Measurements from ENCODE around the gene CYTH1.

The CYTH1 gene

DNA sequence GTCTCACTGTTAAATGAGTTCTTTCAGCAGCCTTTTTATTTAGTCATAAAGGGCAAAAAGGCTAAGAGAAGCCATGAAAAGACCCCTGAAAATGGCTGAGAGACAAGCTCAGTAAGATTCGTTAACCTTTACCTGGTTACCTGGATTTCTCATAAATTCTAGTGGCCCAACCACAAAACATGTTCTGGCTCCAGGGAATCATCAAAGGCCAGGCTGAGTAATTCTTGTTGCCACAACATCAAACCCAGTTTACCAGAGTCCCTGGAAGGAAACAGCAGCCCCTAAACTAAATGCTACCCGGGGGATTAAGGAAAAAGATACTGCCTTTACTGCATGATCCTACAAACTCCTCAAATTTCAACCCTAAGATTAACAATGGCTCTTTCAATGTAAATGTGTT lies 15.8 kb downstream of the CYTH1 start:
- DNase-seq (ENCODE audit: extremely low read depth, low read depth), result no peak
- no peak overlapping the region for H3K4me3 ChIP-seq (replicated peaks; ENCODE audit: low read depth, low read length)
- TF ChIP-seq CTCF (IDR thresholded peaks at IDR 0.05; ENCODE audit: low read depth, low read length, missing control alignments), result no peak

- DNase-seq (ENCODE audit: extremely low read depth, low read depth), result no peak
- no peak overlapping the region for H3K4me3 ChIP-seq (replicated peaks; ENCODE audit: low read depth, low read length)
- TF ChIP-seq CTCF (IDR thresholded peaks at IDR 0.05; ENCODE audit: low read depth, low read length, missing control alignments), result no peak
Measured at GRCh38 chr17:78765821-78766220, 16.3 kb downstream of the CYTH1 start.

DNA sequence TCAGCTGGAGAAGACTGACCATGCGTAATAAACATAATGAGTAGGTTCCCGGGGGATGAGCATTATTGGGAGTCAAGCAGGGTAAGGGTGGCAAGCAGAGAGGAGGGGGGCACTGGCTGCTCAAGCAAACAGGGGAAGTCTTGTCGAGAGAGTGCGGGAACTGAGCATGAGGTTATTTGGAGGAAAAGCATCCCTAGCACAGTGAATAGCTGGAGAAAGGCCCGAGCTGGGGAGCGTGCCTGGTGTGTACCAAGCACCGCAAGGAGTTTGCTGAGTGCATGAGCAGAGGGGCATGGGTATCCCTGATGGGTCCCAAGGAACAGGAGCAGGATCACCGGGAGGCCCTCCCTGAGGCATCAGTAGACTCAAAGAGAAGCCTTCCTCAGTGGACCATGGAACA lies 17.2 kb downstream of the CYTH1 start:
- no peak overlapping the region for H3K4me3 ChIP-seq (replicated peaks; ENCODE audit: low read depth, low read length)

GRCh38 chr17:78763561-78763960 lies 18.5 kb downstream of the CYTH1 start:
- H3K4me3 ChIP-seq (replicated peaks; ENCODE audit: low read depth, low read length), result no peak overlapping the region
- no peak for DNase-seq (ENCODE audit: extremely low read depth, low read depth)
- no peak for TF ChIP-seq CTCF (IDR thresholded peaks at IDR 0.05; ENCODE audit: low read depth, low read length, missing control alignments)

More for the DNA sequence above, 17.2 kb downstream of the CYTH1 start:
- no peak for DNase-seq (ENCODE audit: extremely low read depth, low read depth)
- no peak for TF ChIP-seq CTCF (IDR thresholded peaks at IDR 0.05; ENCODE audit: low read depth, low read length, missing control alignments)

DNA sequence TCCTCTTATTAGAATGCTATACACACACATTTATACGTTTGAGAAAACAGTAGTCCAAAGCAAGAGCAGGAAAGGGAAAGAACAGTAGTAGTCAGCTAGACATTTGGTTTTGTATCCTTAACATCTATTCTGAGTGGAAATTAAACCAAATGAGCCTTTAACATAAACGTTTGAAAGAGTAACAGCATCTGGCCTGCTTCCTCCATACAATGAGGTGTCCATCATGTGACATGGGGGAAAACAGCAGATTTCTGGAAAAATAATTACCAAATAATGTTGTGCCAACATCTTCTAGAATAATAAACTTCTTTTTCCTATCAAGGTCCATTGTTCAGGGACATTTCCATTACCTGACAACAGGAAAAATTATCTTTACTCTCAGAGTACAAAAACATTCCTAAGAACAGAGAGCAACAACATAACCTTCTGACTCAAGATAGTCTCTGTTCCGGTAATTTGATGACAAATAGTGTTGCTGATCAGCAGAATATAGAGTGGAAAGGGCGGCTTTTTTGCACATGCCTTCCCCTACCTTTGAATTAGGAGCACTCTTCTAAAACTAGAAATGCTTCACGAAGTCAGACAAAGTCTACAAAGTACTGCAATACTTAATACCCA lies 20.2 kb downstream of the CYTH1 start:
- H3K4me3 ChIP-seq (replicated peaks; ENCODE audit: low read depth, low read length), result no peak overlapping the region
- no peak for DNase-seq (ENCODE audit: extremely low read depth, low read depth)
- TF ChIP-seq CTCF (IDR thresholded peaks at IDR 0.05; ENCODE audit: low read depth, low read length, missing control alignments), result no peak

- DNase-seq (ENCODE audit: extremely low read depth, low read depth), result no peak
- TF ChIP-seq CTCF (IDR thresholded peaks at IDR 0.05; ENCODE audit: low read depth, low read length, missing control alignments), result no peak
- H3K4me3 ChIP-seq (replicated peaks; ENCODE audit: low read depth, low read length), result no peak overlapping the region
Measured at GRCh38 chr17:78759969-78760352, 22.1 kb downstream of the CYTH1 start.
